Fibroblast of villous mesenchyme (primary cell): ENCODE data around the gene AGPS. TPM values are rescaled to one million over a fixed set of nuclear protein-coding genes. Genes with fewer than 3 reads are reported as not detected.
A peak's percentile ranks its signal among the peaks of the same experiment; 100 is the strongest.
"Not testable (repeated sequence)": the region's sequence is repeated elsewhere in the genome, so short reads cannot be mapped to it uniquely, and the experiment has no call there.

Source experiments
- DNase-seq: peaks from one replicate; pipeline ENCODE4 v3.0.0-alpha.2; 2010; ENCODE audit warnings: low read depth
- H3K4me3 ChIP-seq: 2 replicates; pipeline ENCODE4 v1.5.1; 2011; ENCODE audit warnings: low read depth, mild to moderate bottlenecking, low read length
- CTCF ChIP-seq: IDR thresholded peaks from 2 replicates; pipeline ENCODE4 v1.5.1; 2012; ENCODE audit warnings: low read depth, mild to moderate bottlenecking, low read length; ENCODE audit not compliant: insufficient read depth
- total RNA-seq: library from RNA; depleted of rRNA; stranded (reverse); fragments of >200 nt; gene quantifications from 2 replicates; pipeline ENCODE4 v1.2.3, GENCODE V29; 2012

The AGPS gene
- total RNA-seq, 1 donor, result 46.2 TPM

- TF ChIP-seq CTCF, result no peak
Measured at GRCh38 chr2:177548636-177549035, 156.1 kb downstream of the AGPS start.

DNA sequence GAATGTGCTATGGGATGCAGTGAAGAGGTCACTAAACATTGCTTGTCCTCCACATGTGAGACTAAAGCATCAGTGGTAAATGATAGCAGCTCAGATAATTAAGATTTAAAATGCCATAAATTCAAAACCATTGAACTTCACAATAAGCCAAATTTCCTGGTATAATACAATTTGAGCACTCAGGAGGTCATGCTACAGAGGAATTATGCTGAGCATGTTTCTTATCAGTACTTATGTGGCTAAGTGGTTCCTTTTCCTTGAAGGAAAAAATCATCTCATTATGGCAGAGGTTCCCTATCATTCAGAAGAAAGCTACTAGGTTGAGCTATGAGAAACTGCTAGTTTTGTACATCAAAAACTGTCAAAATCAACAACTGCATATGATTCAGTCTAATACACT is 156.6 kb downstream of the AGPS start:
- no peak overlapping the region for H3K4me3 ChIP-seq
- no peak for TF ChIP-seq CTCF
- no peak for DNase-seq

More at GRCh38 chr2:177548636-177549035, 156.1 kb downstream of the AGPS start:
- H3K4me3 ChIP-seq, result no peak overlapping the region
- DNase-seq, result no peak

DNA sequence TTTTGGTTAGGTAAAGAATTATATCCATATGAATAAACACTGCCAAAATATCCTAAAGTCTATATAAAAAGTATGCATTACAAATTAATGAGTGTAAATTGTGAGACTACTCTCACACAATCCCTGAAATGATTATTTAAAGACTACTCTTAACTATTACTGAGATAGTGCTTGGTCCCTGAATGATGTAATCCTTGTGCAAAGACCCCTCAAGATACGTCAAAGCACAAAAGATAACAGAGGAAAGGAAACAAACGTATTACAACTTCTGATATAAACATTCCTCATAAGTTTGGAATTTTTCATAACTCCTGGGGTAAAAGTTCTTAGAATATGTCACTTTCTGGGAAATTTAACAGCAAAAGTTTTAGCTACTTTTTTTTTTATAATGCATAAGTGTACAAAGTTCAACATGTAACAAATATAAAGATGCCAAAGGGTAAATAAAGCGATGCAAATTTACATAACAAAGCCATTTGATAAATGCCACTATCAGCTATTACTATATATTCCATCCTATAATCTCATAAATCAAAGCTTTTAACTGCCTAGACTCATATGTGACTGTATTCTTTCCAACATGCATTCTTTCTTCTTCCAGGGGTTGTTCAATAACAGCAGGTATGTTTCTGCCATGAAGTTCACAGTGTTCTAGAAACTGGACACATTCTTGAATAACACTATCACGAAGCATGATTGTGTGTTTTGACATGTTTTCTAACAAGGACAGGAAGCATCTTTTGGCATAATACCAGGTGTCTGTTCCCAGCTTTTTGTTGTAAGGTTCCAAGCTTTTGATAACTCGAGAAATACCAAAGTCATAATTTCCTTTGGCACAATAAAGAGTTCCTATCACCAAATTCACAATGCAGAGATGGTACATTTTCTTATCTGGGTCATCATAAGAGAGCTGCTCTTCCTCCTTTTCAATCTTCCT is 158.0 kb downstream of the AGPS start:
- DNase-seq, result peak; percentile 33
- no peak for TF ChIP-seq CTCF
- H3K4me3 ChIP-seq, result no peak overlapping the region

- H3K4me3 ChIP-seq, DNase-seq: not testable (repeated sequence)
Measured at GRCh38 chr2:177551360-177551759, 158.8 kb downstream of the AGPS start.

DNA sequence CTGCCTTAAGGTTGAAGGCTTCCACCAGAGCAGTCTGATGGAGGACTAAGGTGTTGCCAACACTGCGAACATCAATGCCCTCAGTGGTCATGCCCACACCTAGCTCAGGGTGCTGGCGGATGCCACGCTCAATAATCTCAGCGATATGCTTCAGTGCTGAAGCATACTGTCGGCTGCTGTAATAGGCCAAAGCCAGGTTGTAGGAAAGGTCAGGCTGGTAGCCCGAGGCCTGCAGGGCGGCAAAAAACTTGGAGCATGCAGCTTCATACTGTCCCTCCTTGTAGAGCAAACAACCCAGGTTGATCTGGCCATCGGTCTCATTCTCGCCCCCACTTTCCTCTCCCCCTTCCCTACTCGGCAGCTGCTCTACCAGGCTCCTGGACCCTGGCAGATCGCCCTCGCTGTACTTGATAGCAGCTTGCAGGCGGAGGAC is 159.4 kb downstream of the AGPS start:
- H3K4me3 ChIP-seq, result peak overlapping the region; percentile 91
- TF ChIP-seq CTCF, result no peak
- DNase-seq, result no peak

DNA sequence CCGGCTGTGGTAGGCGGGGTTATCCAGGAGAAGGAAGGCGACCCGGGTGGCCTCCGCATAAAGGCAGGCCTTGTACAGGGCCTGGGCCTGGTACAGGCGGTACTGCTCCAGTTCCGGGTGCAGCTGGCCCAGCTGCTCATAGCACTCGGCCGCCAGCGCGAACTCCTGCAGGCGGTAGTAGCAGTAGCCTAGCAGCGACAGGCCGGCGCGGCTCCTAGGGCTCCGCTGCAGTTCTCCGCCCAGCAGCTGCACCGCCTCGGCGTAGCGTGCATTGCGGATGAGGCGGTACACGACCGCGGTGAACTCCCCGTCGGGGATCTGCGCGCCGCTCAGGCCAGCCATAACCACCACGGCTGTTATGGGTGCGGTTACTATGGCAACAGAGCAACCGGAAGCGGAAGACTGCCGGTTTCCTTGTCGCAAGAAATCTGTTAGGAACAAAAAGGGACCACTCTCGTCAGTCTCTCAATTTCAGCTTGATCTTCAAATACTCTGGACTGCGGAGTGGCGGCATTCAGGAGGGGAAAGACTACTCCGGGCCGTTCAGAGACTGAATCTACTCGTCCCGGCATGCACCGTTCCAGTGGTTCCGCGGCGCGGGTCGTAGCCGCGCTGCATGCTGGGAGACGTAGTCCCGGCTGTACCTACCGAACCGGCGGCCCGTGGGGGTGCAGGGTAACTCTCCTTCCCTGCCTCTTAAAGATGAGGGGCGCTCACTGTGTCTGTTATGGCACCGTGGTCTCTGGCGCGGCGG is 160.0 kb downstream of the AGPS start:
- H3K4me3 ChIP-seq, result peak overlapping the region; percentile 91
- peak; percentile 89 for DNase-seq
- TF ChIP-seq CTCF, result no peak
